ENCODE data around the gene WNK4.

The WNK4 gene

GRCh38 chr17:42819939-42820535 lies 39.6 kb downstream of the WNK4 start:
- peak in 1 of 2 experiments; percentile 74 for DNase-seq (ENCODE audit: low read depth in 1 of 2, low spot score in 1 of 2)
- Histone ChIP-seq H3K27ac (replicated peaks) (no peak overlapping the region), H3K27me3 (ENCODE audit: insufficient read depth, poor library complexity, severe bottlenecking) (no peaks in the 10 kb centered on the region), H3K4me3 (replicated peaks; ENCODE audit: insufficient read depth, low read length) (no peak overlapping the region)
- TF ChIP-seq CTCF (IDR thresholded peaks at IDR 0.05; ENCODE audit: insufficient read depth, low read length) (peak; percentile 80), GABPA (IDR thresholded peaks at IDR 0.05; ENCODE audit: low read depth) (no peak)

GRCh38 chr17:42821176-42821575 lies 40.8 kb downstream of the WNK4 start:
- no peak for TF ChIP-seq POLR2AphosphoS5 (IDR thresholded peaks at IDR 0.05; ENCODE audit: low read depth)
- TF ChIP-seq REST (IDR thresholded peaks at IDR 0.05; ENCODE audit: insufficient replicate concordance, low read depth): no peak
- no peak for TF ChIP-seq CTCF (IDR thresholded peaks at IDR 0.05; ENCODE audit: insufficient read depth, low read length)
- no peak for TF ChIP-seq SPI1 (IDR thresholded peaks at IDR 0.05; ENCODE audit: borderline replicate concordance, low read depth)
- no peak for TF ChIP-seq GABPA (IDR thresholded peaks at IDR 0.05; ENCODE audit: low read depth)
- no peaks in the 10 kb centered on the region for H3K27me3 ChIP-seq (ENCODE audit: insufficient read depth, poor library complexity, severe bottlenecking)
- H3K4me3 ChIP-seq (replicated peaks; ENCODE audit: insufficient read depth, low read length): no peak overlapping the region
- DNase-seq (ENCODE audit: low read depth in 1 of 2, low spot score in 1 of 2): no peak
- no peak overlapping the region for H3K27ac ChIP-seq (replicated peaks)

- Histone ChIP-seq H3K27me3 (ENCODE audit: insufficient read depth, poor library complexity, severe bottlenecking) (no peaks in the 10 kb centered on the region), H3K4me3 (replicated peaks; ENCODE audit: insufficient read depth, low read length) (no peak overlapping the region), H3K27ac (replicated peaks) (no peak overlapping the region)
- TF ChIP-seq GABPA (IDR thresholded peaks at IDR 0.05; ENCODE audit: low read depth) (no peak), SPI1 (IDR thresholded peaks at IDR 0.05; ENCODE audit: borderline replicate concordance, low read depth) (no peak), POLR2AphosphoS5 (IDR thresholded peaks at IDR 0.05; ENCODE audit: low read depth) (no peak), CTCF (IDR thresholded peaks at IDR 0.05; ENCODE audit: insufficient read depth, low read length) (no peak), REST (IDR thresholded peaks at IDR 0.05; ENCODE audit: insufficient replicate concordance, low read depth) (no peak)
- DNase-seq (ENCODE audit: low read depth in 1 of 2, low spot score in 1 of 2): no peak
These were observed 47.1 kb downstream of the WNK4 start for GRCh38 chr17:42827472-42827871.

- Histone ChIP-seq H3K27me3 (ENCODE audit: insufficient read depth, poor library complexity, severe bottlenecking) (no peaks in the 10 kb centered on the region), H3K4me3 (replicated peaks; ENCODE audit: insufficient read depth, low read length) (no peak overlapping the region), H3K27ac (replicated peaks) (no peak overlapping the region)
- DNase-seq (ENCODE audit: low read depth in 1 of 2, low spot score in 1 of 2): no peak
- TF ChIP-seq CTCF (IDR thresholded peaks at IDR 0.05; ENCODE audit: insufficient read depth, low read length) (no peak), GABPA (IDR thresholded peaks at IDR 0.05; ENCODE audit: low read depth) (no peak), SPI1 (IDR thresholded peaks at IDR 0.05; ENCODE audit: borderline replicate concordance, low read depth) (no peak), REST (IDR thresholded peaks at IDR 0.05; ENCODE audit: insufficient replicate concordance, low read depth) (no peak), POLR2AphosphoS5 (IDR thresholded peaks at IDR 0.05; ENCODE audit: low read depth) (no peak)
These were observed 50.6 kb downstream of the WNK4 start for GRCh38 chr17:42830971-42831370.
